HG03571 (cell line): Measurements from ENCODE around the gene METTL23.
A peak's percentile ranks its signal among the peaks of the same experiment; 100 is the strongest.
"Not testable (repeated sequence)": the region's sequence is repeated elsewhere in the genome, so short reads cannot be mapped to it uniquely, and the experiment has no call there.

ENCODE experiments used
- ATAC-seq: cut with Tn5 transposase; IDR thresholded peaks from one replicate; pipeline ENCODE4 v1.9.1; 2021; ENCODE audit not compliant: unreplicated experiment

METTL23 gene

GRCh38 chr17:76695059-76695831 is 31.4 kb upstream of the METTL23 start:
- no peak for ATAC-seq

GRCh38 chr17:76696763-76697701 is 29.6 kb upstream of the METTL23 start:
- ATAC-seq: peak; percentile 57

GRCh38 chr17:76697702-76698465 is 28.8 kb upstream of the METTL23 start:
- ATAC-seq: no peak

- not testable (repeated sequence) for ATAC-seq
Observed at GRCh38 chr17:76698466-76698977, 28.1 kb upstream of the METTL23 start.

- ATAC-seq: no peak
Observed at GRCh38 chr17:76700270-76700616, 26.4 kb upstream of the METTL23 start.

DNA sequence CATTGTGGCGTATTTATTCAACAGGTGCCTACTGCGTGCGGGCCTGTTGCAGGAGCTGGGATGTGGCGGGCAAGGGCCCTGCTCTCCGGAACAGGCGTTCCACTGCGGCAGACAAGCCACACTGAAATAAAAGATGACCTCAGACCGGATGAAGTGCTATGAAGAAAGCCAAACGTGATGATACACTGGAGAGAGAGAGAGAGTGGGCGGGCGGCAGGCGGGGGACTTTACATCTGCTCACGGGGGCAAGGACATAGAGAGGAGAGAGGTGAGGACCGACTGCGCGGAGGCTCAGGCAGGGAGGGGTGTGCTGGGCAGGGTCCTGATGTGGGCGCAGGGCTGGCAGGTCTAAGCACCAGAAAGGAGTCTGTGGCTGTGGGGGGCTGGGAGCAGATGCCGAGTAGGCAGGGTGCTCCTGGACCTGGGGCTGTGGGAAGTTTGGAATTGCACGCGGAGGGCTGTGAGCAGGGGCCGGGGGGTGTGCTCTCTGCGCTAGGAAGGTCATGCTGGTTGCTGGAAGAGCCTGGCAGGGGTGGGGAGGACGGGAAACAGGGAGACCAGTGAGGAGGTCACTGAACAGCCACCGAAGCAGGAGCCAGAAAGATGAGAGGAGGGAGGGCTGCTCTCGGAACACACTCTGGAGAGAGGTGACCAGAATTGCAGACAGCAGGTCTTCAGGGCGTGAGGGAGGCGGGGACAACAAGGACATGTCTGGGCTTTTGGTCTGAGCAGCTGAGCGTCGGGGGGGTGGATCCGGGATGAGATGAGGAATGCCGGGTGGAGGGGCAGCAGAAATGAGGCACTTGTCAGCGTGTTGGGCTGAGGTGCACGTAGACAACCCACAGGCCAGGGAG is 25.8 kb upstream of the METTL23 start:
- ATAC-seq: no peak

DNA sequence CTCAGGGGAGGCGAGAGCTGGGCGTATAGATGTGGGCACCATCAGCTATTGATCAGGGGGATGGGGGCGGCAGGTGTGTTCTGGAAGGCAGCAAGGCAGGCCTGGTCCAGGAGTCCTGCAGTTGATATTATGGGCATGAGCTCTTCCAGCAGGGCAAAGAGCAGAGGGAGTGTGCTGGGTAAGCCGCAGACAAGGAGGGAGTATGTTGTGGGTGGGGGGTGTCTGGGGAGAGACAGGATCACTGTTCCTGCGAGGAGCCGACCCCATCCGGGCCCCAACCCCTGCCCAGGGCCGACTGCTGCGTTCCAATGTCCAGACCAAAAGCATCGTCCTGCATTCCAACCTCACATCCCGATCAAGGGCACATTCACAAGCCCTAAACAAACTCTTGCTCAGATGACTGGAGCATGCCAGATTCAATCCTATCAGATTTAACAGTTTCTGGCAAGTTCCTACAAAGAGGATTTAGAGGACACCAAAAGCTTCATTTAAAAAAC is 25.1 kb upstream of the METTL23 start:
- no peak for ATAC-seq

DNA sequence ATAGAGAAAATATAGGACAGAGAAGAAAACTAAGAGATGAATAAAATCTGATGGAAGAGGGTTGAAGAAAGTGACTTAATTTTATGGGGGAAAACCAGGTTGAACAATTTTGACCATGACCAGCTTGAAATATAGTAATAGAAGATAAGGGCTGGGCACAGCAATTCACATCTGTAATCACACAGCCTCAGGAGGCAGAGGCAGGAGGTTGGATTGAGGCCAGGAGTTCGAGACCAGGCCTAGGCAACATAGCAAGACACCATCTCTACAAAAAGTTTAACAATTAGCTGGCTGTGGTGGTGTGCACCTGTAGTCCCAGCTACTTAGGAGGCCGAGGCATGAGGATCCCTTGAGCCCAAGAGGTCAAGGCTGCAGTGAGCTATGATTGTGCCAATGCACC is 24.6 kb upstream of the METTL23 start:
- no peak for ATAC-seq

DNA sequence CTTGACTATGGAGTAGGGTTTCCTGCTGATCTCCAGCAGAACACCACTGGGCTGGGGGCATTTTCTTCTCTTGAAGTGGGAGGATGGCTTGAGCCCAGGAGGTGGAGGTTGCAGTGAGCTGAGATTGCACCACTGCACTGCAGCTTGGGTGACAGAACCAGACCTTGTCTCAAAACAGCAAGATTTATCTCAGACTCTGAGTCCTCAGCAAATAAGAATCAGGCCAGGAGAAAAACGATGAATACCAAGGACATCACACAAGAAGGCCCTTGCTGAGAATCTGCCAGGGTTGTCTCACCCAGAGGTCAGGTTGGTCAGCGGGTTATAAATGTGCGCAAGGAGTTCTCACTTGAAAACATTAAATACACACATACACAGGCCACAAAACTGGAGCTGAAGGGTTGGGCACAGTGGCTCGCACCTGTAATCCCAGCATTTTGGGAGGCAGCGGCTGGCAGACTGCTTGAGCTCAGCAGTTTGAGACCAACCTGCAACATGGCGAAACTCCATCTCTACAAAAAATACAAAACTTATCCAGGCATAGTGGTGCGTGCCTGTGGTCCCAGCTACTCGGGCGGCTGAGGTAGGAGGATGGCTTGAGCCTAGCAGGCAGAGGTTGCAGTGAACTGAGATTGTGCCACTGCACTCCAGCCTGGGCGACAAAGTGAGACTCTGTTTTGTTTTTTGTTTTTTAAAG is 23.6 kb upstream of the METTL23 start:
- no peak for ATAC-seq

DNA sequence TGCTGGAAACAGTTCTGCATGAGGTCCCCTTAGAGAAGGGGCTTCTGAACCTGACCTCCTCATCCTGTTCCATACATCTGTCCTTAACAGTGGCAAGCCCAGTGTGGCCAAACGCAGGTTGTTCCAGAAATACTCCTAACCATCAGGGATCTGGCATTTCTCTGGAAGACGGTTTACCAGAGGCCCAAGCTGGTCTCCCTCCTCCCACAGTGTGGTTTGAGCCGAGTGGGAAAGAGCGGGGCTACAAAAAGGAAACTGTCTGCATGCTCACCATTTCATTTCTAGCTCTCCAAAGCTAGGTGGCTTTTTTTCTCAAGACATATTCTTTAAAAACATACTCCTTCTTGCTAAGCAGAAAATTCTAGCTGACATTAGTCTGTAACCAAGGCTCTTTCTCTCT is 21.8 kb upstream of the METTL23 start:
- no peak for ATAC-seq

DNA sequence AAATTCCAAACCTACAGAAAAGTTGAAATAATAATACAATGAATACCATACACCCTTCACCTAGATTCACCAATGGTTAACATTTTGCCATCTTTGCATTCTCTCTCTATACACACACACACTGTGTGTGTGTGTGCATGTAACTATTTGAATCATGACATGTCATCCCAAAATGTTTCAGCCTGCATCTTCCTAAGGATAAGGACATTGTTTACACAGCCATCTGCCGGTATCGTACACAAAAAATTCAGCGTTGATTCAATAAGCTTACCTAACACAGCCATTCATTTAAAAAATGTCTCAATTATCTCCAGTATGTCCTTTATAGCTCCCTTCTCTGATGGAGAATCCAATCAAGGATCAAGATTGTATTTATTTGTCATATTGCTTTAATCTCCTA is 19.8 kb upstream of the METTL23 start:
- no peak for ATAC-seq

- no peak for ATAC-seq
Observed at GRCh38 chr17:76707985-76708807, 18.4 kb upstream of the METTL23 start.

- ATAC-seq: no peak
Observed at GRCh38 chr17:76709077-76709950, 17.3 kb upstream of the METTL23 start.

GRCh38 chr17:76709951-76710862 is 16.4 kb upstream of the METTL23 start:
- ATAC-seq: not testable (repeated sequence)

GRCh38 chr17:76710863-76711611 is 15.6 kb upstream of the METTL23 start, which contains the start of gene MXRA7:
Gene MXRA7, minus strand, starts transcription at chr17:76710965. Its CDS starts 19 bp downstream, at chr17:76710946.
- ATAC-seq: no peak

DNA sequence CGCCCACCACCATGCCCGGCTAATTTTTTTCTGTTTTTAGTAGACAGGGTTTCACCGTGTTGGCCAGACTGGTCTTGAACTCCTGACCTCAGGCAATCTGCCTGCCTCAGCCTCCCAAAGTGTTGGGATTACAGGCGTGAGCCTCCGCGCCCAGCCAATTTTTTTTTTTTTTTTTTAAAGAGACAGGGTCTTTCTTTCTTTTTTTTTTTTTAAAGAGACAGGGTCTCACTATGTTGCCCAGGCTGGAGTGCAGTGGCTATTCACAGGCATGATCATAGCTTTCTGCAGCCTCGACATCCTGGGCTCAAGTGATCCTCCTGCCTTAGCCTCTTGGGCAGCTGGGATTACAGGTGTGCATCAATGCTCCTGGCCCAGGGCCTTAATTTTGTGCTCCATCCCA is 14.3 kb upstream of the METTL23 start:
- ATAC-seq: not testable (repeated sequence)
